Liver (tissue), 3 donors: Measurements from ENCODE around the gene MS4A4E.

ENCODE experiments used
- EGR1 ChIP-seq, 2 donors: IDR thresholded peaks; 2 replicates each; pipeline ENCODE4 v1.6.1; 2016 to 2018; ENCODE audit warnings: antibody characterized with exemption in 2 of 2, low read depth in 2 of 2
- GABPA ChIP-seq, 2 donors: IDR thresholded peaks in 1 of 2; conservative IDR thresholded peaks in 1 of 2; 2 replicates each; pipeline ENCODE4 v1.6.1; 2016; ENCODE audit warnings: antibody characterized with exemption in 2 of 2, mild to moderate bottlenecking in 1 of 2, moderate library complexity in 1 of 2
- RAD21 ChIP-seq, 2 donors: IDR thresholded peaks; 2 replicates each; pipeline ENCODE4 v1.6.1; 2016; ENCODE audit warnings: antibody characterized with exemption in 2 of 2, mild to moderate bottlenecking in 2 of 2
- RXRA ChIP-seq, 2 donors: IDR thresholded peaks; 2 replicates each; pipeline ENCODE4 v1.6.1; 2017 to 2018; ENCODE audit warnings: antibody characterized with exemption in 2 of 2, mild to moderate bottlenecking in 1 of 2
- TAF1 ChIP-seq: conservative IDR thresholded peaks from 2 replicates; pipeline ENCODE4 v1.6.1; 2016; ENCODE audit warnings: antibody characterized with exemption, mild to moderate bottlenecking
- YY1 ChIP-seq: IDR thresholded peaks from 2 replicates; pipeline ENCODE4 v1.6.1; 2016; ENCODE audit warnings: antibody characterized with exemption, mild to moderate bottlenecking
- TF ChIP-seq, protein P1 (sequence below): fragments of 150-350 bp; IDR thresholded peaks from 2 replicates; pipeline ENCODE4 v1.5.1; 2017; ENCODE audit warnings: improper control_type of control experiment, low read depth, low read length; ENCODE audit not compliant: missing input control
- donor health status: healthy.
- donor health status: healthy.

DNA sequence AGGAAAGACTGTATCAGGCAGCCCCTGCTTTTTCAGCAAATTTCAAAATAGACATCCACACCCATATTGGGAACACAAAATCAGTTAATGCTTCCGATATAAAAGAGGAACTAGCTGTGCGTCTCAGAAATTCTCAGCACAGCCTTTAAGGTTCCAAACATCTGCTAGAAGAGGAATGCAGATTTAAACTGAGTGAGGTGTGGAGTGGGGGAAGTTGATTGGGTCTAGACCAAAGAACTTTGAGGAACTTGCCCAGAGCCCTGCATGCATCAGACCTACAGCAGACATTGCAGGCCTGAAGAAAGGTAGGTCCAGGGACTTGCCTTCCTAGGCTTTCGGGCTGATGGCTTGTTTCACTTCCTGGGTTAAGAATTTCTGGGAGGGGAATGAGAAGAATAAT is 37.5 kb upstream of the MS4A4E start, which contains the start of gene MS4A4A:
- TF ChIP-seq RAD21 (IDR thresholded peaks at IDR 0.05) (no peak), EGR1 (IDR thresholded peaks at IDR 0.05; ENCODE audit: low read depth in 2 of 2) (no peak), TAF1 (no peak), GABPA (IDR thresholded peaks at IDR 0.05 in 1 of 2, conservative IDR thresholded peaks at IDR 0.05 in 1 of 2) (no peak), RXRA (IDR thresholded peaks at IDR 0.05) (no peak), YY1 (no peak)
- TF ChIP-seq, protein P1, sequence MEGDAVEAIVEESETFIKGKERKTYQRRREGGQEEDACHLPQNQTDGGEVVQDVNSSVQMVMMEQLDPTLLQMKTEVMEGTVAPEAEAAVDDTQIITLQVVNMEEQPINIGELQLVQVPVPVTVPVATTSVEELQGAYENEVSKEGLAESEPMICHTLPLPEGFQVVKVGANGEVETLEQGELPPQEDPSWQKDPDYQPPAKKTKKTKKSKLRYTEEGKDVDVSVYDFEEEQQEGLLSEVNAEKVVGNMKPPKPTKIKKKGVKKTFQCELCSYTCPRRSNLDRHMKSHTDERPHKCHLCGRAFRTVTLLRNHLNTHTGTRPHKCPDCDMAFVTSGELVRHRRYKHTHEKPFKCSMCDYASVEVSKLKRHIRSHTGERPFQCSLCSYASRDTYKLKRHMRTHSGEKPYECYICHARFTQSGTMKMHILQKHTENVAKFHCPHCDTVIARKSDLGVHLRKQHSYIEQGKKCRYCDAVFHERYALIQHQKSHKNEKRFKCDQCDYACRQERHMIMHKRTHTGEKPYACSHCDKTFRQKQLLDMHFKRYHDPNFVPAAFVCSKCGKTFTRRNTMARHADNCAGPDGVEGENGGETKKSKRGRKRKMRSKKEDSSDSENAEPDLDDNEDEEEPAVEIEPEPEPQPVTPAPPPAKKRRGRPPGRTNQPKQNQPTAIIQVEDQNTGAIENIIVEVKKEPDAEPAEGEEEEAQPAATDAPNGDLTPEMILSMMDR = no peak
